HG02840 (cell line): ENCODE results near the gene SLC27A5.
A peak's percentile ranks its signal among the peaks of the same experiment; 100 is the strongest.
"Not testable (repeated sequence)": the region's sequence is repeated elsewhere in the genome, so short reads cannot be mapped to it uniquely, and the experiment has no call there.

ENCODE experiments used
- ATAC-seq: cut with Tn5 transposase; IDR thresholded peaks from one replicate; pipeline ENCODE4 v1.9.1; 2021; ENCODE audit warnings: mild to moderate bottlenecking, moderate library complexity, moderate number of reproducible peaks; ENCODE audit not compliant: unreplicated experiment, low FRiP score

Gene SLC27A5

GRCh38 chr19:58473775-58474174, 38.0 kb downstream of the SLC27A5 start:
- no peak for ATAC-seq

DNA sequence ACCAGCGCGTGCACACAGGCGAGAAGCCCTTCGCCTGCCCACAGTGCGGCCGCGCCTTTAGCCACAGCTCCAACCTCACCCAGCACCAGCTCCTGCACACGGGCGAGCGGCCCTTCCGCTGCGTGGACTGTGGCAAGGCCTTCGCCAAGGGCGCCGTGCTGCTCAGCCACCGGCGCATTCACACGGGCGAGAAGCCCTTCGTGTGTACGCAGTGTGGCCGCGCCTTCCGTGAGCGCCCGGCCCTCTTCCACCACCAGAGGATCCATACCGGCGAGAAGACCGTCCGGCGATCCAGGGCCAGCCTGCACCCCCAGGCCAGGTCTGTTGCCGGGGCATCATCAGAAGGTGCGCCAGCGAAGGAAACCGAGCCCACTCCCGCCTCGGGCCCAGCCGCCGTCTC, 40.1 kb downstream of the SLC27A5 start:
- no peak for ATAC-seq

GRCh38 chr19:58470837-58471543, 40.8 kb downstream of the SLC27A5 start:
- ATAC-seq = not testable (repeated sequence)

DNA sequence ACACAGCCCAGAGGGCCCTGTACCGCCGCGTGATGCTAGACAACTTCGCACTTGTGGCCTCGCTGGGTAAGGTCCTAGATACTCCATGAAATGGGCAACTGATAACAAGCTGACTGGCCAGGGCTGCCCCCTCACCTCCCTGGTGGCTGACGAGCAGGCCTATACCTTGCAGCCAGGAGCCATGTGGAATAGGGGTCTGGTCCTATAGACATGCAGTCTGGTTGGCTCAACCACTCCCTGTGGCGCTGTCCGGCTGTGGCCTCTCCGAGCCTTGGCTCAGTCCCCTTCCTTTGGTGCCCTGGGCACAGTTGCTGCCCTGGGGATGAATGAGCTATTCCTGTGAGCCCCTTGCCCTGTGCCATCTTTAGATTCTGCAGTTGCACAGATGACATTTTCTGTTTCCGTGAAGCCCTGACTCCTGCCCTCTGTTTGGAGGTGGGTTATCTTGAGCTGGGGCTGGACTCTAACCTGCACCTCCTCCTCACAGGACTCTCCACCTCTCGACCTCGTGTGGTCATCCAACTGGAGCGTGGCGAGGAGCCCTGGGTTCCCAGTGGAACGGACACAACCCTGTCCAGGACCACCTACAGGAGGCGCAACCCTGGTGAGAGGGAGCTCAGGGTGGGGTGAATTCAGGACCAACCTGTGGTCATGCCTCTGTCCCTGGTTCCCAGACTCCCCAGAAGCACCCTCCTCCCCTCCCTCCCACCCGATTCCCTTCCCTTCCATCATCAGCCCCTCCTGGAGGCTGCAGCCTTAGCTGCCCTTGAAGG, 42.4 kb downstream of the SLC27A5 start:
- ATAC-seq = no peak

DNA sequence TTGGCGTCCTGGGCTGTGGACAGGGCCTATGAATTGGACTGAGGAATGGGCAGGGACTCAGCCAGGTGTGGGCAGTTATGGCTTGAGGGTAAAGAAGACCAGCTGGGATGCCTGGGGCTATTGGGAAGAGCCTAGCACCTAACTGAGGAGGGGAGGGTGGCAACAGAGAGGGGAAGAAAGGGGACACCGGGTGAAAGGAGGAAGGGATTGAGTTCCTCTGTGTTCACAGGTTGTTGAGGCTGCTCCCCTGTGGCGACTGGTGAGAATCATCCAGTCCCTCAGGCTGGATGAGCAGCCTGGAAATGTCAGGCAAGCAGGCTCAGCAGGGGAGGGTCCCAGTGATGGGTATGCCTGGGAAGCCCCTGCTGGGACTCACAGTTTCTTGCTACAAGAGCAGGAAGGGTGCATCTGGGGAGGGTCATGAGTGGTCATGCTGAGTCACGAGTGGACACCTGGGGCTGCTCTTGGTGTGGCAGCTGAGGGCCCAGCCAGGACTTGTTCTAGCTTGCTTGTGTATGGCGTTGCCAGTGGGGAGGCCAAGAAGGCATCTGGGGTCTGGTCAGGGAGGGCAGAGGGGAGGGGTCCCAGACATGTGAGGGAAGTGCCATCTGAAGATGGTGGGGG, 43.5 kb downstream of the SLC27A5 start:
- no peak for ATAC-seq

DNA sequence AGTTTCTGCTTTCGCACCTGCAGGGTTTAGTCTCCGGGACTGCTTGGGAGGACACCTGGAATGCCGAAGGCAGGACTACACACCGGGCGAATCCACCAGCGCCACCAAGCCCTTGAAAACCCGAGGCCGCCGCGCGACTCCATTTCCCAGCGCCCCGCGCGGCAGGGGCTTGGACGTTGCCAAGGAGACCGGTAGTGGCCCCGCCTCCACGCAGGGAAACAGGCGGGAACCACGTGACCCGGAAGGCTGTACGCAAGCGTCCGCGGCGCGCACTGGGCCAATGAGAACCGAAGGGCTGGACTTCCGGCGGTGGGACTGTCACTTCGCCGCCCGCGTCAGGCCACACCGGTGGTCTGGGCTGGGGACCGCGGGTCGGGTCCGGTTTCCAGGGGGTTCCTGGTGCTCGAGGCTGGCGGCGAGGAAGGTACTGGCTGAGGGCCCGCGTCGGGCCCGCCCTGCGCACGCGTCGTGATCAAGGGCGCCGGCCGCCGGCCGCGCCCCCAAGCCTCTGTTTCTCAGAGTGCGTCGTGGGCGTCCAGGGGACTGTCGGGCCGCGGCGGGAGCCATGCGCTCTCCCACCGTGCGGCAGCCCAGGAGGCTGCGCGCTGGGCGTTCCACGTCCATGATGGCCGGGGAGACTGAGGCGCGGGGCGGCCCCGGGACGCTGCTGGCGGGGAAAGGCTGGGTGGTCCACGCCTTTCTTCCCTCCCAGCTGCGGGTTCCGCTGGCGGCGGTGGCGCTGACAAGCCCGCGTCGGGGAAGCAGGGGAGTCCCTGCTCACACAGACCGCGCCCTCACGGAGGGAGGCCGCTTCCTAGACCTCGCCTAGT, 44.8 kb downstream of the SLC27A5 start, which contains the start of gene ZNF324:
TSS of gene ZNF324 (plus strand) at position 321 of the 830 bp plus-strand sequence. CDS start 2,106 bp downstream, outside the sequence.
- ATAC-seq = peak; percentile 89

- ATAC-seq = no peak
Measured at GRCh38 chr19:58466089-58466759, 45.6 kb downstream of the SLC27A5 start.

GRCh38 chr19:58460039-58460438, 51.8 kb downstream of the SLC27A5 start:
- ATAC-seq = no peak

- no peak for ATAC-seq
Measured at GRCh38 chr19:58456111-58456510, 55.7 kb downstream of the SLC27A5 start.

DNA sequence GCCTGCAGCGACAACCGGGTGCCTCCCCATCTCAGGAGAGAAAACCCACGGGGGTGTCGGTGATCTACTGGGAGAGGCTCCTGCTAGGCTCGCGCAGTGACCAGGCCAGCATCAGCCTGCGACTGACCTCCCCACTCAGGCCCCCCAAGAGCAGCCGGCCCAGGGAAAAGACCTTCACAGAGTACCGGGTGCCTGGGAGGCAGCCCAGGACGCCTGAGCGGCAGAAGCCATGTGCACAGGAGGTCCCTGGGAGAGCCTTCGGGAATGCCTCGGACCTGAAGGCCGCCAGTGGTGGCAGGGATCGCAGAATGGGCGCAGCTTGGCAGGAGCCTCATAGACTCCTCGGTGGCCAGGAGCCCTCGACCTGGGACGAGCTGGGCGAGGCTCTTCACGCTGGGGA, 56.5 kb downstream of the SLC27A5 start:
- ATAC-seq = no peak

GRCh38 chr19:58453743-58454142, 58.0 kb downstream of the SLC27A5 start:
- ATAC-seq = no peak

- ATAC-seq = peak; percentile 98
Measured at GRCh38 chr19:58451358-58452101, 60.3 kb downstream of the SLC27A5 start, which contains the start of gene ZNF324B. Gene ZNF324B (plus strand): TSS chr19:58451622. CDS start chr19:58453702, 2,080 bp downstream.

DNA sequence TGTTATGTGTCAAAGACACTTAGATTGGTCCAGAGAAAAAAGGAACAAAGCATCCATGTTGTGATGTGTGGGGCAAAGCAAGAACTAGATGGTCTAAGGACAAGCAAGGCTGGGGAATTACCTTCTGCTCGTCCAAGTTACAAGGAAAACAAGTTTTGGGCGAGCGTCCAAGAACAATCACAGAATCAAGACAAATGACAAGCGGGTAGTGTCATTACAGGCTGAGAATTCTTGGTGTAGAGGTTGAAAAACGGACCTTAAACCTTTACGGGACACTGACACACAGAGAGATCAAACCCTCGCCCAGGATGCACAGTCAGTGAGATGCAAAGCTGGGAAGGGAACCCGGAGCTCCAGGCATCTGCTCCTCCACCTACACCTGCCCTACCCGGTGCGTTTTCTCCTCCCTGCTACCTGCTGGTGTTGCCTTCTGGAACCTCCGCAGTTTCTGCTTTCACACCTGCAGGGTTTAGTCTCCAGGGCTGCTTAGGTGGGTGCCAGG, 60.9 kb downstream of the SLC27A5 start:
- peak; percentile 16 for ATAC-seq

GRCh38 chr19:58449980-58450379, 61.8 kb downstream of the SLC27A5 start:
- not testable (repeated sequence) for ATAC-seq

- not testable (repeated sequence) for ATAC-seq
Measured at GRCh38 chr19:58448860-58449259, 62.9 kb downstream of the SLC27A5 start.
